Adrenal gland (tissue), 5 donors: ENCODE measurements around the gene GCN1.

Experiments used
- POLR2A ChIP-seq, 2 donors: fragments of 450-650 bp; IDR thresholded peaks; one replicate each; pipeline ENCODE4 v1.6.1; 2017; ENCODE audit warnings: antibody characterized with exemption in 2 of 2, mild to moderate bottlenecking in 2 of 2, moderate library complexity in 1 of 2
- TF ChIP-seq, protein P1 (sequence below), 6 experiments: fragments of 450-650 bp in 4 of 6; fragments of 200-600 bp in 2 of 6; sonication (generic) in 1 of 6; IDR thresholded peaks; 1 replicate in 5 of 6; 2 replicates in 1 of 6; pipeline versions ENCODE4 v1.5.1 to v1.8.0; 2016 to 2021; ENCODE audit warnings: antibody characterized with exemption in 6 of 6, mild to moderate bottlenecking in 2 of 6, moderate library complexity in 1 of 6
- donor health status: DM: no; HTN: no; CAD: no.

DNA sequence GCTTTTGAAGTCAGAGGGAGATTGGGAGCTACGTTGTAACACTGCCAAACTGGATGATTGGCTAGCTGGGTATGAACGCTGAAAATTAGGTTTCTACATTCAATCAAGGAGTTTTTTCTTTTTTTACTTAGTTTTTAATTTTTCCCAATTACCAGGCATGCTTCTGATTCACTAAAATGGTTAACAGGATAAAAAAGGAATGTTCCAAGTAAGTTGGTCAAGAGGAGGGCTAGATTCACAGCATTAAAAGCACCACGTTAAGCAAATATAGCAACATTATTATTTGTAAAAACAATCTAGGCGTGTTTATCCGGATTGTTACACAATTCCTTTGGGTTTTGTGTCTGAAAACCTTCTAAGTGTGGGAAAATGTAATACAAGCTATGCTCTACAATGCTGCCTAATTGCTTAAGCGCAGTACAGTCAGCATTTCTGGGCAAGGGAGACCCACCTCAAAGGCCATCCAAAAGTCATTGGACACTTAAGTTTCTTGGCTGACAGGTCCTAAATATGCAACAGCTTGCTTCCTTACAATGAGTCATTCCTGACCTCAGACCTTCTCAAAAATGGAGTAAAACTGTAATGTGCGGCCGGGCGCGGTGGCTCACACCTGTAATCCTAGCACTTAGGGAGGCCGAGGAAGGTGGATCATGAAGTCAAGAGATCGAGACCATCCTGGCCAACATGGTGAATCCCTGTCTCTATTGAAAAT, 5.2 kb upstream of the GCN1 start:
- TF ChIP-seq, protein P1, sequence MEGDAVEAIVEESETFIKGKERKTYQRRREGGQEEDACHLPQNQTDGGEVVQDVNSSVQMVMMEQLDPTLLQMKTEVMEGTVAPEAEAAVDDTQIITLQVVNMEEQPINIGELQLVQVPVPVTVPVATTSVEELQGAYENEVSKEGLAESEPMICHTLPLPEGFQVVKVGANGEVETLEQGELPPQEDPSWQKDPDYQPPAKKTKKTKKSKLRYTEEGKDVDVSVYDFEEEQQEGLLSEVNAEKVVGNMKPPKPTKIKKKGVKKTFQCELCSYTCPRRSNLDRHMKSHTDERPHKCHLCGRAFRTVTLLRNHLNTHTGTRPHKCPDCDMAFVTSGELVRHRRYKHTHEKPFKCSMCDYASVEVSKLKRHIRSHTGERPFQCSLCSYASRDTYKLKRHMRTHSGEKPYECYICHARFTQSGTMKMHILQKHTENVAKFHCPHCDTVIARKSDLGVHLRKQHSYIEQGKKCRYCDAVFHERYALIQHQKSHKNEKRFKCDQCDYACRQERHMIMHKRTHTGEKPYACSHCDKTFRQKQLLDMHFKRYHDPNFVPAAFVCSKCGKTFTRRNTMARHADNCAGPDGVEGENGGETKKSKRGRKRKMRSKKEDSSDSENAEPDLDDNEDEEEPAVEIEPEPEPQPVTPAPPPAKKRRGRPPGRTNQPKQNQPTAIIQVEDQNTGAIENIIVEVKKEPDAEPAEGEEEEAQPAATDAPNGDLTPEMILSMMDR (IDR thresholded peaks at IDR 0.05) = no peak
- peak in 1 of 2 donors; percentile 42 for TF ChIP-seq POLR2A (IDR thresholded peaks at IDR 0.05)
